Left renal cortex interstitium (tissue), 4 donors: Measurements from ENCODE around the gene RIPOR1. TPM values are rescaled to one million over a fixed set of nuclear protein-coding genes. Genes with fewer than 3 reads are reported as not detected.

ENCODE experiments used
- DNase-seq, 4 donors: peaks; one replicate each; pipeline ENCODE4 v3.0.0-alpha.2; 2013; ENCODE audit warnings: low read depth in 4 of 4, low spot score in 2 of 4, missing footprints in 1 of 4
- polyA plus RNA-seq, 4 donors: library from polyadenylated mRNA; unstranded; fragments of 120-200 nt; gene quantifications; one replicate each; pipeline ENCODE4 v1.2.1, GENCODE V29; 2013; ENCODE audit not compliant: insufficient read length in 4 of 4

RIPOR1 gene
- polyA plus RNA-seq, 4 donors: 99.1 to 148 (median 143) TPM

DNA sequence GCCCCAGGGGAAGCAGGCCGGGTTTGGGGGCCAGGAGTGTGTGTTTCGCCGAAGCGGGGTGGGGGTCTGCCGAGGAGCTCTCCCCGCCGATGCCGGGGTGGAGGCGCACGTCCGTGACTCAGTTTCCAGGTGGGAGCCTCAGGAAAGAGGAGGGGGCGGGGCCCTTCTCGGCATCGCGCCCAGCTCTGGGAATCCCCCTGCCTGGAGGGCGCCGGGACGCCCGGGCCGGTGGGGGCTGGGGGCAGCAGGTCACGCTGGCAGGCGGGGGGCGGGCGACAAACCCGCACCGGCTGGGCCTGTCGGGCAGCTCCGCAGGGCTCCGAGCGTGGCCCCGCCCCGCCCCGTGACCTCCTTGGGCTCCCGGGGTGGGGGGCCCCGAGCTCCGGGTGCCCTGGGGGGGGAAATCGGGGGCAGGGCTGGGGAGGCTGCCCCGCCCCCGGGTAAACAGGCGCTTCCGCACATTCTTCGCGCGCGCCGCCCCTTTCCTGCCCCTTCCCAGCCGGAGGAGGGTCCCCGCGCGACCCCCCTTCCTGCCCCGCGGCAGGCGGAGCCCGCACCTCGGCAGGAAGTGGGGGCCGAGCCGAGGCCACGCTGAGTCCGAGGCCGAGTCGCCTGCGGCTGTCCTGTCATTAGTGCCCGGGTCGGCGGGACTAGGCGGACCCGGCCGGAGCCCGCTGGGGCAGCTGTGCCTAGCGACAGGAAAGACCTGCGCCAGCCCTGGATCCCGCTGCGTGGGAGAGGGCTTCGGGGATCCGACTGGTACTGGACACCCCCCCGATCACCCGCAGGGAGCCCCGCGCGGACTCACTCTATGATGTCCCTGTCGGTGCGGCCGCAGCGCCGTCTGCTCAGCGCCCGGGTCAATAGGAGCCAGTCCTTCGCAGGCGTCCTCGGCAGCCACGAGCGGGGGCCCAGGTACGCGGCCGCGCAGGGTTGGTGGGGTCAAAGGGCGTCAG lies 9.3 kb downstream of the RIPOR1 start:
- DNase-seq: no peak

DNA sequence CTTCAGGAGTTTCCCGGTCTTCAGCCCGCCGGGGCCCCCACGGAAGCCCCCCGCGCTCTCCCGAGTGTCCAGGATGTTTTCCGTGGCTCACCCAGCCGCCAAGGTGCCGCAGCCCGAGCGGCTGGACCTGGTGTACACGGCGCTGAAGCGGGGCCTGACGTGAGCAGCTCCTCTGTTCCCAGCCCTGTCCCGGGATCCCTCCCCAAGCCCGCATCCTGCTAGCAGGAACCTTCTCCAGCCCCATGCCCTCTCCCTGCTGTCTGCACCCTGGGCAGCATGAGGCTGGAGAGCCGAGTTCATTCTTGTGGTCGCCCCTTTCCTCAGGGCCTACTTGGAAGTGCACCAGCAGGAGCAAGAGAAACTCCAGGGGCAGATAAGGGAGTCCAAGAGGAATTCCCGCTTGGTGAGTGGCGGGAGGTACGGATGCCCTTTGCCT lies 10.1 kb downstream of the RIPOR1 start:
- DNase-seq: no peak

DNA sequence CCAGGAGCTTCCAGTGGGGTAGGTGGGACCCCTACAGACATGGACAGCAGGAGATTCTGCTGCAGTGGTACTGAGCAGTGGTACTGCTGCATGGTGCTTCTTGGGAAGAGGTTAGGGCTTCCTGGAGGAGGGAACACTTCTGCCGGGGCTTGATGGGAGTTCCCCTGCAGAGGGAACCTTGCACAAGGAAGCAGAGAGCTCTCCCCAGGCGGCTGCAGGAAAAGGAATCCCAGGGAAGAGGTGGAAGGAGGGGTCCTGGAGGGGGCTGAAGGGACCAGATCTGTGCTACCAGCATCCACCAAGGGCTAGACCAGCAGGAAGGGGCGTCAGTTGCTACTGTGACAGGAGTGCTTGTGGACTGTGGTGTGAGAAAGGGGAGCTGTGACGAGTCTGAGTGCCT lies 10.6 kb downstream of the RIPOR1 start:
- DNase-seq: no peak

DNA sequence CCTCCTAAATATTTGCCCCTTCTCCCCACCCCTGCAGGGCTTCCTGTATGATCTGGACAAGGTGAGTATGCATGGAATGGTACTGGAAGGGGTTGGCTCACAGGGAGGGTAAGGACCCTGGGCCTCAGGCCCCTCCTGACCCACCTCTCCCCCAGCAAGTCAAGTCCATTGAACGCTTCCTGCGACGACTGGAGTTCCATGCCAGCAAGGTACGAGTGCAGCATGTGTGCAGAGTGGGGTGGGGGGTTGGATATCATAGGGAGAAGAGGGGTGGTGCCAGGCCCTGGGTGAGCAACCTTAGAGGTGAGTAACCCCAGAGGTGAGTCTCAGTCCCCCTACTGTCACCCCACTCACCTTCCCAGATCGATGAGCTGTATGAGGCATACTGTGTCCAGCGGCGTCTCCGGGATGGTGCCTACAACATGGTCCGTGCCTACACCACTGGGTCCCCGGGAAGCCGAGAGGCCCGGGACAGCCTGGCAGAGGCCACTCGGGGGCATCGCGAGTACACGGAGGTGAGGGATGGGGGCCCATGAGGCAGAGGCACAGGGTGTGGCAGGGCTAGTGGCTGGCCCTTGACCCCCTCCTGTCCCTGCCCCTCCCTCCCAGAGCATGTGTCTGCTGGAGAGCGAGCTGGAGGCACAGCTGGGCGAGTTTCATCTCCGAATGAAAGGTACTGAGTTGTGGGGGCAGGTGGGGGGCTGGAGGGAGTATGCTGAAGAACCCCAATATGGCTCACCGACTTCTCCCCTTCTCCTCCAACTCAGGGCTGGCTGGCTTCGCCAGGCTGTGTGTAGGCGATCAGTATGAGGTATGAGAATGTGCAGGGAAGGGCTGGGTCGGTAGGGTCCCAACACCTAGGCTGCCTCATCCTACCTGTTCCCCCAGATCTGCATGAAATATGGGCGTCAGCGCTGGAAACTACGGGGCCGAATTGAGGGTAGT lies 11.3 kb downstream of the RIPOR1 start:
- no peak for DNase-seq

DNA sequence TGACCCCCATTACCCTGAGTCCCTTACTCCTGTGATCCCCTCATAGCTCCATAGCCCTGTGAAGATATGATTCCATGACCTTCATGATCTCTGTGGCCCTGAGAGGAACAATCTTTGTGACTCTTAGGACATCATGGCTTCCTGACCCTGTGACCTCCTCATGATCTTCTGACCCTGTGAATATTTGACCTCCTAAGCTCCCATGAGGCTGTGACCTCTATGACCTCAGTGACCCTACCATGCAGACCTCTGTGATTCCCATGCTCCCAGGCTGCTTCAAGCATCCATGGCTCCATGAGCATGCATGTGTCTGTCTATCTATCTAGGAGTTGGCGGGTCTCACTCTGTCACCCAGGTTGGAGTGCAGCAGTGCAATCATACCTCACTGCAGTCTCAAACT lies 12.1 kb downstream of the RIPOR1 start:
- DNase-seq: no peak

DNA sequence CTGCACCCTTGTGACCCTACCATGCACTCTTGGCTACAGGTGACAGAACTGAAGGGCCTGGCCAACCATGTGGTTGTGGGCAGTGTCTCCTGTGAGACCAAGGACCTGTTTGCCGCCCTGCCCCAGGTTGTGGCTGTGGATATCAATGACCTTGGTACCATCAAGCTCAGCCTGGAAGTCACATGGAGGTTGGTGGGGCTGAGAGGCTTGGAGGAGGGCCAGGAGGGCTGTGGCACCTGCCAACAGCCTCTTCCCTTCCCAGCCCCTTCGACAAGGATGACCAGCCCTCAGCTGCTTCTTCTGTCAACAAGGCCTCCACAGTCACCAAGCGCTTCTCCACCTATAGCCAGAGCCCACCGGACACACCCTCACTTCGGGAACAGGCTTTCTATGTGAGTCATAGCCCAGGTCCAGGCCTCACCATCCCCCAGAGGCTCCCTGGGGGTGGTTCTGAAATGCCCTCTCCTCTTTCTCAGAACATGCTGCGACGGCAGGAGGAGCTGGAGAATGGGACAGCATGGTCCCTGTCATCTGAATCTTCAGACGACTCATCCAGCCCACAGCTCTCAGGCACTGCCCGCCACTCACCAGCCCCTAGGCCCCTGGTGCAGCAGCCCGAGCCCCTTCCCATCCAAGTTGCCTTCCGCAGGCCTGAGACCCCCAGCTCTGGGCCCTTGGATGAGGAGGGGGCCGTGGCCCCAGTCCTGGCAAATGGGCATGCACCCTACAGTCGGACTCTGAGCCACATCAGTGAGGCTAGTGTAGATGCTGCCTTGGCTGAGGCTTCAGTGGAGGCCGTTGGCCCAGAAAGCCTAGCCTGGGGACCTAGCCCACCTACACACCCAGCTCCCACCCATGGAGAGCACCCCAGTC lies 13.0 kb downstream of the RIPOR1 start:
- DNase-seq: no peak

DNA sequence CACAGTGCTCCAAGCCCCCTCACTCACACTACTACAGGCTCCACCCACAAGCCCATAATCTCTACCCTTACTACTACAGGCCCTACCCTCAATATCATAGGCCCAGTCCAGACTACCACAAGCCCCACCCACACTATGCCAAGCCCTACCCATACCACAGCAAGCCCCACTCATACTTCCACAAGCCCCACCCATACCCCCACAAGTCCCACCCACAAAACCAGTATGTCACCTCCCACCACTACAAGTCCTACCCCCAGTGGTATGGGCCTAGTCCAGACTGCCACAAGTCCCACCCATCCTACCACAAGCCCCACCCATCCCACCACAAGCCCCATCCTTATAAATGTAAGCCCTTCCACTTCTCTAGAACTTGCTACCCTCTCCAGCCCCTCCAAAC lies 13.8 kb downstream of the RIPOR1 start:
- no peak for DNase-seq

DNA sequence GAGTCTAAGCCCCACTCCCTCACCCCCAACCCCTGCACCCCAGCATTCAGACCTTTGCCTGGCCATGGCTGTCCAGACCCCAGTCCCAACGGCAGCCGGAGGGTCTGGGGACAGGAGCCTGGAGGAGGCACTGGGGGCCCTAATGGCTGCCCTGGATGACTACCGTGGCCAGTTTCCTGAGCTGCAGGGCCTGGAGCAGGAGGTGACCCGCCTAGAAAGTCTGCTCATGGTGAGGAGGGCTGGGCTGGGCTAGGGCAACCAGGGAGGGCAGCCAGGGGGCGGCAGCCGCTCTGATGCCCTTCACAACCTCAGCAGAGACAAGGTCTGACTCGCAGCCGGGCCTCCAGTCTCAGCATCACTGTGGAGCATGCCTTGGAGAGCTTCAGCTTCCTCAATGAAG lies 14.4 kb downstream of the RIPOR1 start:
- no peak for DNase-seq

DNA sequence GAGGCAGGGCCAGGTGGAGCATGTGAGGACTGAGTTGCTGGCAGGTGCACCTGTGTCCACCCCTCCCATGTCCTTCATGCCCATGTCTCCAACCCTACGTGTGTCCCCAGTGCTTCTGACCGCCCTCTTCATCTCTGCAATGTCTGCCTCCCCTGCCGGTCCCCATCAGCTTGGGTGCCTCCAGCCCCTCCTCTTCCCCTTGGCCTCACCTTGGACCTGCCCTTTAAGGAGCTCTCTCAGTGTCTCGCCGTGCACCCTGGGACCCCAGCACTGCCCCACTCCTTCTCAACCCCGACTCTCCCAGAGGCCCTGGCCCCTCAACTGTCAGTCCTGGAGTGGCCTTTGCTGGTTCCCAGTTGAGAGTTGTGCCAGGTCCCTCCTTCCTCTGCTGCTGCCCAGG lies 15.0 kb downstream of the RIPOR1 start:
- no peak for DNase-seq

DNA sequence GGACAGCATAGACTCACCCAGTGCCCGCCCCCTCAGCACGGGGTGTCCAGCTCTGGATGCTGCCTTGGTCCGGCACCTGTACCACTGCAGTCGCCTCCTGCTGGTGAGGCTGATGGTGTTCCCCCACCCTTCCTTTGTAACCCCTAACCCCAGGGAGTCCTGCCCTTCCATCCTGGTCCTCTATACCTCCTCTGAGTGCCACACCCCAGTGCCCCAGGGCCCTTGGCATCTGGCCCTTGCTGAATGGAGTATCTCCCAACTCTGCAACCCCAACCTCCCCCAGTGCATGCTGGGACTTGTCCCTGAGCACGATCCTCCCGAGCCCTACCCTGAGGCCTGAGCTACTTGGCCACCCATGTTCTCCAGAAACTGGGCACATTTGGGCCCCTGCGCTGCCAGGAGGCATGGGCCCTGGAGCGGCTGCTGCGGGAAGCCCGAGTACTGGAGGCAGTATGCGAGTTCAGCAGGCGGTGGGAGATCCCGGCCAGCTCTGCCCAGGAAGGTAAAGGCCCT lies 15.8 kb downstream of the RIPOR1 start:
- DNase-seq: no peak

DNA sequence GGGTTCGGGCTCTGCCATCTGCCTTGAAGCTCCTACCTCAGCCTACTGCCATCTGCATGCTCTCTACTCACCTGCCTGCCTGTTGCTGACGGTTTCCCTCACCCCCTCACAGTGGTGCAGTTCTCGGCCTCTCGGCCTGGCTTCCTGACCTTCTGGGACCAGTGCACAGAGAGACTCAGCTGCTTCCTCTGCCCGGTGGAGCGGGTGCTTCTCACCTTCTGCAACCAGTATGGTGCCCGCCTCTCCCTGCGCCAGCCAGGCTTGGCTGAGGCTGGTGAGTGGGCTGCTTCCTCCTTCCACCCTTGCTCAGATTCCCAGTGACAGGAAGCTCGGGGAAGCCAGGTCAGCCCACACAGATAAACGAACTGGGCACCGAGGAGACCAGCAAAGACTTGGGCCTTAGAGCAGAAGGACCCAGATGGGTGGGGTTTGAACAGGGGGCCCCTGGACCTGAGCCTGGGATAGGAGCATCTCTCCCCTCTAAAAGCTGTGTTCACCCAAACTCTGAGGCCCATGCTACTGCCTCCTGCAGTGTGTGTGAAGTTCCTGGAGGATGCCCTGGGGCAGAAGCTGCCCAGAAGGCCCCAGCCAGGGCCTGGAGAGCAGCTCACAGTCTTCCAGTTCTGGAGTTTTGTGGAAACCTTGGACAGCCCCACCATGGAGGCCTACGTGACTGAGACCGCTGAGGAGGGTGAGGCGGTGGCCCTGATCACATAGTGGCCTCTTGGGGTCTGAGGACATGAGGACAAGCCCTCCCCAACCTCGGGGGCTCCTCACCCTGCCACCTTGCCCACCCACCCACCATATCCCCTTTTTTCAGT lies 16.4 kb downstream of the RIPOR1 start:
- DNase-seq: no peak

DNA sequence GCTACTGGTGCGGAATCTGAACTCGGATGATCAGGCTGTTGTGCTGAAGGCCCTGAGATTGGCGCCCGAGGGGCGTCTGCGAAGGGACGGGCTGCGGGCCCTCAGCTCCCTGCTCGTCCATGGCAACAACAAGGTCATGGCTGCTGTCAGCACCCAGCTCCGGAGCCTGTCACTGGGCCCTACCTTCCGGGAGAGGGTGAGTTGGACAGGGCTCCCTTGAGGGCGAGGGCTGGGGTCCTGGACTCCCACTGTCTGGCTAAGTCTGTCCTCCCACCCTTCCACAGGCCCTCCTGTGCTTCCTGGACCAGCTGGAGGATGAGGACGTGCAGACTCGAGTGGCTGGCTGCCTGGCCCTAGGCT lies 17.0 kb downstream of the RIPOR1 start:
- DNase-seq: no peak

DNA sequence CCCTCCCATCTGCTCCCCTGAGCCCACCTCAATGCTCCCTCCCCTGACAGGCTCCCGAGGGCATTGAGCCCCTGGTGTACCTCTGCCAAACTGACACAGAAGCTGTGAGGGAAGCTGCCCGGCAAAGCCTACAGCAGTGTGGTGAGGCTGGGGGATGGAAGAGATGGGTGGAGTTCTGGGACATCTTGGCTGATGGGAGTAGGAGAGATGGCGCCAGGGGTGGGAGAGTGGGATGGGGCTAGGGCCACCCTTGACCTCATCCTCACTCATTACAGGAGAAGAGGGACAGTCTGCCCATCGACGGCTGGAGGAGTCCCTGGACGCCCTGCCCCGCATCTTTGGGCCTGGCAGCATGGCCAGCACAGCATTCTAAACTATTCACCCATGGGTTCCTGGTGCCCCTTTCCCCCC lies 17.5 kb downstream of the RIPOR1 start:
- no peak for DNase-seq

DNA sequence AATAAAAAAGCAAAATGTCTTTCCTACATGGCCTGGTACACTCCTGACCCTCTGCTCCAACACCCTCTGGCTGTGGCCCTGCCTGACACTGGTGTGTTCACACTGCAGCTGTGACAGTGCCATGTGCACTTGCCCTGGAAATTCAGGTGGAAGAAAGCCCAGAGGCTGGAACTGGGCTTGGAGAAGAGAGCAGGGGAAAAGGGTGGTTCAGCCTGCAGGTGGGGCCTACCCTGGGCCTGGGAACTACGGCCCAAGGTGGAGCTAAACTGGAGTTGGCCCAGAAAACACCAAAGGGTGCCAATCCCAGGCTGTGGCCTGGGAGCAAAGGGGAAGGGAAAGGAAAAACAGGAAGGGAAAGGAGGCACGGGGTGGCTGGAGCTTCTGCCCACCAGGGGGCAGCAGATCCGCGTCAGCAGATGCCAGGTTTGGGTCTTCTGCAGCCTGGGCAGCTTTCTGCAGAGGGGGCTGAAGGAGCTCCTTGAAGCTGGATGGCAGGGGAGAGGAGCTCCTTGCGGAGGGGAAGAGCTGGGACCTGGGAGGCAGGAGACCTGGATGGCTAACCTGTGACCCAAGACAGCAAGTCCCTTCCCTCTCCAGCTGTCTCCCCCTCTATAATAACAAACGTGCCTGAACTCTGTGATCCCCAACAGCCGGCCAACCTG lies 18.3 kb downstream of the RIPOR1 start:
- DNase-seq: no peak

DNA sequence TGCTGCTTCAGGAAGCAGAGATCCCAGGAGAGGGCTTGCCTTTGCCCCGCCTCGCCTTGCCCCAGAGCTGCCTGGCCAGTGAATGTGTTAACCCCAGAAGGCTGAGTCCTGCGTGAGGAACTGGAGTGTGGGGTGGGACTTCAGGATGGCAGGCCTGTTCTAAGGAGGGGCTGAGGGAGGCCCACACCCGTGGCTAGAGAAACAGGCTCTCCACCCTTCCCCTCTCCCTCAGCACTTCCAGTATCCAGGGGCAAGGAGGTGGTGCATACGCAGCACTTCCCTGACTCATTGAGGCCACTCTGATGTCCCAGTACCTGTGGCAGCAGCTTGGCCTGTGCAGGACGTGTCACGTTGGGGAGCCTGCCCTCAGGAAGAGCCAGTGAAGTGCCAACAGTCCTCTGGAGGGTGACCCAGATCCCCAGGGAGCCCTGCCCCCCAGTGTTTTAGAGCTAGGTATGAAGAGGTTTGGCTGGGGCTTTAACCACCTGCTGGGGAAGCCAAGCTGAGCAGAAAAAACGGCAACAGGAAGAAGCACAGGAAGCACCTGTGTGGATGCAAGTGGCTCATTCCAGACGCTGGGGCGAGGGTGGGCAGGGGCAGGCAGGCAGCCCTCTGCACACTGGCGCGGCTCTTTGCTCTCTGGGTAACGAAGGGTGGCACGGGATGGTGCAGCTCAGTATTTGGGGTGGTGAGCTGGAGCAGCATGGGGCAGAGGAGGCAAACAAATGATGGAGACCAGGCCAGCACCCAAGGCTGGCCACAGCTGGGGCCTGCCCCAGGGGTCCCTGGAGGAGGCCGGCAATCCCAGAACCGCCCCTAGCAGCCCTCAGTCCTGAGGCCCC lies 19.0 kb downstream of the RIPOR1 start:
- DNase-seq: no peak

DNA sequence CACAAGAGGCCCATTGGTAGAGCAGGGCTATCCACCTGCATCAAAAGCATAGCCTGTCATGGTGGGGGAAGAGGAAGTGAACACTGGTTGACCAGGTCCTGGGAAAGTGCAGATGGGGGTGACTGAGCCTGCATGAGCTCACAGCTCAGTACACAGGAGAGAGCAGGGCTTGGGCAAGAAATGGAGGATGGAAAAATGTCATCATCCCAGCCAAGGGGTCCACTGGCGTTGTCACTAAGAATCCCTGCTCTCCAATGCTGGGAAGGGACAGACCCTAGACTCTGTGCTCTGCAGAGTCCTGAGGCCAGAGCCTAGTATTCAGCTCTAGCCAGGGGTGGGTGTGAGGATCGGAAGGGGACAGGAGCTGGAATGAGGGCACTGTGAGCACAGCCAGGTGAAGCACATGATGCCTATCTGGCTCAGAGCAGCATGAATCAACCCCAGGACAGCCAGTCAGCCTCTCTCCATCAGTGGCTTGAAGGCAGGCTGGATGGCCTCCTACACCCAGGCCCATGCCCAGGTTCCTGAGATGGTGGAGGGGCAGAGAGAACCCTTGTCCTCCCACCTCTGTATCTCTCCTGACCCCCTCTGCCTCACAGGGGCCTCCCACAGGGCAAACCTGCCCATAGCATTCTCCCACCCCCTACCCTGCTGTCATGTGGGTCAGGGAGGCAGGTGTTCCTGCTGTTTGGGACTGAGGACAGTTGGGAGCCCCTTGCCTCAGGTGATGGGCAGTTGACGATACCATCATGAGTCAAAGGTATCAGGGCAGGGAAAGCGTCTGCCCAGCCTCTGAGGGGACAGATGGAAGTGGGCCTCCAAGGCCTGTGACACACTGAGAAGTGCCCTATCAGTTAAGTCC lies 19.9 kb downstream of the RIPOR1 start:
- no peak for DNase-seq

DNA sequence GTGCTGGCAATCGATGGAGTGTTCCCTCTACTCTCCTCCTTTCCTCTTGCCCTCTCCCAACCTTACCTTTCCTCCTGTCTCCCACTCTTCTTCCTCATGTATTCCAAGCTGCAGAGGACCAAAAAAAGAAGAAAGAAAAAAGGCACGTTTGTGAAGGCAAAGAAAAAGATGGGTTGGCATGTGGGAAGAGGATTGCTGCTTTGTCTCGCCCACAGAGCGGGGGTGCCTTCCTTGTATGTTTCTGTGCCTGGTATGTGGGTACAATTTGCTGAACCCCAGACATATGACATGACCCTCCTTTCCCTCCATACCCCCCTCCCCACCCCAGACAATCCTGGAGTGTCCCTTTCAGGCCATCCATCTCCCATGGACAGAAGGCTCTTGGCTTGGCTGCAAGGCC lies 20.6 kb downstream of the RIPOR1 start:
- DNase-seq: no peak
